Subcutaneous abdominal adipose tissue (tissue), 5 donors: ENCODE results near the gene SENP2.
"Not testable (repeated sequence)": the region's sequence is repeated elsewhere in the genome, so short reads cannot be mapped to it uniquely, and the experiment has no call there.

Experiments
- H3K27ac ChIP-seq: one replicate; pipeline ENCODE4 v1.7.0; 2013; ENCODE audit warnings: low read depth, mild to moderate bottlenecking, inconsistent platforms, low read length, moderate library complexity
- H3K27me3 ChIP-seq, 5 donors: one replicate each; pipeline ENCODE4 v1.7.0; 2013; ENCODE audit warnings: low read length in 5 of 5, inconsistent platforms in 1 of 5; ENCODE audit not compliant: control insufficient read depth in 5 of 5, insufficient read depth in 4 of 5
- H3K36me3 ChIP-seq, 5 donors: one replicate each; pipeline ENCODE4 v1.7.0; 2013; ENCODE audit warnings: low read length in 5 of 5; ENCODE audit not compliant: control insufficient read depth in 5 of 5, insufficient read depth in 5 of 5
- H3K4me1 ChIP-seq, 5 donors: one replicate each; pipeline ENCODE4 v1.7.0; 2013; ENCODE audit warnings: low read length in 5 of 5, mild to moderate bottlenecking in 3 of 5, moderate library complexity in 1 of 5; ENCODE audit not compliant: control insufficient read depth in 5 of 5, insufficient read depth in 5 of 5
- H3K4me3 ChIP-seq, 5 donors: one replicate each; pipeline ENCODE4 v1.7.0; 2013; ENCODE audit warnings: low read length in 5 of 5, low read depth in 1 of 5
- H3K9ac ChIP-seq, 5 donors: one replicate each; pipeline ENCODE4 v1.7.0; 2013; ENCODE audit warnings: low read length in 5 of 5, mild to moderate bottlenecking in 4 of 5, moderate library complexity in 3 of 5
- H3K9me3 ChIP-seq, 5 donors: one replicate each; pipeline ENCODE4 v1.7.0; 2013; ENCODE audit warnings: low read length in 5 of 5; ENCODE audit not compliant: control insufficient read depth in 5 of 5
- donor health status: healthy.
- donor health status: healthy.
- donor health status: healthy.
- donor health status: healthy.
- donor health status: healthy.

The SENP2 gene

GRCh38 chr3:185625784-185626183 is 39.7 kb downstream of the SENP2 start:
- no peaks in the 10 kb centered on the region for H3K9me3 ChIP-seq
- no peak overlapping the region for H3K9ac ChIP-seq
- H3K27me3 ChIP-seq, result no peaks in the 10 kb centered on the region
- H3K4me1 ChIP-seq, result peaks cover 0 to 14% (median 12%) of the 10 kb centered on the region in 5 donors
- no peak overlapping the region for H3K4me3 ChIP-seq
- peaks cover 19 to 69% (median 49%) of the 10 kb centered on the region in 5 donors for H3K36me3 ChIP-seq
- no peak overlapping the region for H3K27ac ChIP-seq

- Histone ChIP-seq H3K9me3 (no peaks in the 10 kb centered on the region), H3K27ac (peak overlapping the region; percentile 23), H3K27me3 (no peaks in the 10 kb centered on the region), H3K9ac (peak overlapping the region in 1 of 5 donors; percentile 52), H3K4me3 (no peak overlapping the region), H3K36me3 (peaks cover 11 to 47% (median 33%) of the 10 kb centered on the region in 5 donors), H3K4me1 (peaks cover 0 to 14% (median 12%) of the 10 kb centered on the region in 5 donors)
These were observed 43.6 kb downstream of the SENP2 start for GRCh38 chr3:185629554-185630181.

- H3K27me3 ChIP-seq, result no peaks in the 10 kb centered on the region
- peaks cover 11 to 44% (median 31%) of the 10 kb centered on the region in 5 donors for H3K36me3 ChIP-seq
- no peak overlapping the region for H3K4me3 ChIP-seq
- H3K27ac ChIP-seq, result peak overlapping the region; percentile 23
- no peaks in the 10 kb centered on the region for H3K9me3 ChIP-seq
- peaks cover 0 to 14% (median 12%) of the 10 kb centered on the region in 5 donors for H3K4me1 ChIP-seq
- H3K9ac ChIP-seq, result peak overlapping the region in 1 of 5 donors; percentile 52
These were observed 44.1 kb downstream of the SENP2 start for GRCh38 chr3:185630182-185630622.

GRCh38 chr3:185631108-185631507 is 45.0 kb downstream of the SENP2 start:
- no peak overlapping the region for H3K4me3 ChIP-seq
- peaks cover 4 to 35% (median 23%) of the 10 kb centered on the region in 5 donors for H3K36me3 ChIP-seq
- H3K9me3 ChIP-seq, result no peaks in the 10 kb centered on the region
- H3K27ac ChIP-seq, result no peak overlapping the region
- H3K4me1 ChIP-seq, result peaks cover 0 to 14% (median 12%) of the 10 kb centered on the region in 5 donors
- no peak overlapping the region for H3K9ac ChIP-seq
- H3K27me3 ChIP-seq, result no peaks in the 10 kb centered on the region

GRCh38 chr3:185631508-185632206 is 45.6 kb downstream of the SENP2 start:
- Histone ChIP-seq H3K9ac (no peak overlapping the region), H3K27ac (no peak overlapping the region), H3K27me3 (no peaks in the 10 kb centered on the region), H3K9me3 (no peaks in the 10 kb centered on the region), H3K36me3 (peaks cover 3 to 31% (median 20%) of the 10 kb centered on the region in 5 donors), H3K4me3 (no peak overlapping the region), H3K4me1 (peaks cover 0 to 14% (median 12%) of the 10 kb centered on the region in 5 donors)

- H3K27ac ChIP-seq, result no peak overlapping the region
- no peak overlapping the region for H3K9ac ChIP-seq
- H3K9me3 ChIP-seq, result no peaks in the 10 kb centered on the region
- no peaks in the 10 kb centered on the region for H3K27me3 ChIP-seq
- no peak overlapping the region for H3K4me3 ChIP-seq
- H3K4me1 ChIP-seq, result peaks cover 0 to 14% (median 12%) of the 10 kb centered on the region in 5 donors
- peaks cover 0 to 18% (median 11%) of the 10 kb centered on the region in 5 donors for H3K36me3 ChIP-seq
These were observed 46.9 kb downstream of the SENP2 start for GRCh38 chr3:185632996-185633395.

GRCh38 chr3:185637388-185637787 is 51.3 kb downstream of the SENP2 start:
- Histone ChIP-seq H3K27ac (no peak overlapping the region), H3K4me1 (peaks cover 0 to 4% (median 0%) of the 10 kb centered on the region in 5 donors), H3K36me3 (no peaks in the 10 kb centered on the region), H3K27me3 (no peaks in the 10 kb centered on the region), H3K4me3 (no peak overlapping the region), H3K9ac (no peak overlapping the region), H3K9me3 (no peaks in the 10 kb centered on the region)

GRCh38 chr3:185638651-185639050 is 52.6 kb downstream of the SENP2 start:
- H3K9me3 ChIP-seq, H3K9ac ChIP-seq, H3K4me3 ChIP-seq, H3K27ac ChIP-seq, H3K4me1 ChIP-seq, H3K27me3 ChIP-seq, H3K36me3 ChIP-seq: not testable (repeated sequence)

GRCh38 chr3:185639632-185640206 is 53.6 kb downstream of the SENP2 start:
- H3K36me3 ChIP-seq, result no peaks in the 10 kb centered on the region
- H3K4me1 ChIP-seq, result peaks cover 0 to 4% (median 0%) of the 10 kb centered on the region in 5 donors
- no peaks in the 10 kb centered on the region for H3K9me3 ChIP-seq
- no peak overlapping the region for H3K4me3 ChIP-seq
- H3K27me3 ChIP-seq, result no peaks in the 10 kb centered on the region
- no peak overlapping the region for H3K27ac ChIP-seq
- no peak overlapping the region for H3K9ac ChIP-seq

- Histone ChIP-seq H3K27ac (no peak overlapping the region), H3K9ac (no peak overlapping the region), H3K9me3 (no peaks in the 10 kb centered on the region), H3K4me1 (peaks cover 0 to 4% (median 0%) of the 10 kb centered on the region in 5 donors), H3K27me3 (no peaks in the 10 kb centered on the region), H3K4me3 (no peak overlapping the region), H3K36me3 (no peaks in the 10 kb centered on the region)
These were observed 54.2 kb downstream of the SENP2 start for GRCh38 chr3:185640308-185640707.
